ENCODE results near the gene RASL12.

RASL12 gene

DNA sequence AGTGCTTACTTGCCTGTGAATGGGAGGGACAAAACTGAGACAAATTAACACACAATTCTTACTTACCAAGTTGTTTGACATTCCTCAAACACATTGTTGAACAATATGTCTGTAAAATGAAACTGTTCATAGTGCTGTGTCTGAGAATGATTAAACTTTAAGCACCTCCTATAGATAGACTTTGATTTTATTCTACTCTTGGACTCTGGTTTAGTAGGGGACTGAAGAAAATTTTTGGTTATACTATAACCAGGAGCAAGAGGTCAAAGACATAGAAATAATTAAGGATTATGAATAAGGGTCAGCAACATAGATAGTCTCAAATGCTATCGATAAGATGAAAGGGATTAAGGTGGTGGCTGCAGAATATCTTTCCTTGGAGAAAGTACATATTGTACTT lies 30.5 kb downstream of the RASL12 start:
- TF ChIP-seq, protein P1, sequence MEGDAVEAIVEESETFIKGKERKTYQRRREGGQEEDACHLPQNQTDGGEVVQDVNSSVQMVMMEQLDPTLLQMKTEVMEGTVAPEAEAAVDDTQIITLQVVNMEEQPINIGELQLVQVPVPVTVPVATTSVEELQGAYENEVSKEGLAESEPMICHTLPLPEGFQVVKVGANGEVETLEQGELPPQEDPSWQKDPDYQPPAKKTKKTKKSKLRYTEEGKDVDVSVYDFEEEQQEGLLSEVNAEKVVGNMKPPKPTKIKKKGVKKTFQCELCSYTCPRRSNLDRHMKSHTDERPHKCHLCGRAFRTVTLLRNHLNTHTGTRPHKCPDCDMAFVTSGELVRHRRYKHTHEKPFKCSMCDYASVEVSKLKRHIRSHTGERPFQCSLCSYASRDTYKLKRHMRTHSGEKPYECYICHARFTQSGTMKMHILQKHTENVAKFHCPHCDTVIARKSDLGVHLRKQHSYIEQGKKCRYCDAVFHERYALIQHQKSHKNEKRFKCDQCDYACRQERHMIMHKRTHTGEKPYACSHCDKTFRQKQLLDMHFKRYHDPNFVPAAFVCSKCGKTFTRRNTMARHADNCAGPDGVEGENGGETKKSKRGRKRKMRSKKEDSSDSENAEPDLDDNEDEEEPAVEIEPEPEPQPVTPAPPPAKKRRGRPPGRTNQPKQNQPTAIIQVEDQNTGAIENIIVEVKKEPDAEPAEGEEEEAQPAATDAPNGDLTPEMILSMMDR (IDR thresholded peaks at IDR 0.05; ENCODE audit: insufficient read depth, missing control alignments) = no peak
- no peak for FAIRE-seq
- DNase-seq (ENCODE audit: insufficient read length, low spot score) = no peak

DNA sequence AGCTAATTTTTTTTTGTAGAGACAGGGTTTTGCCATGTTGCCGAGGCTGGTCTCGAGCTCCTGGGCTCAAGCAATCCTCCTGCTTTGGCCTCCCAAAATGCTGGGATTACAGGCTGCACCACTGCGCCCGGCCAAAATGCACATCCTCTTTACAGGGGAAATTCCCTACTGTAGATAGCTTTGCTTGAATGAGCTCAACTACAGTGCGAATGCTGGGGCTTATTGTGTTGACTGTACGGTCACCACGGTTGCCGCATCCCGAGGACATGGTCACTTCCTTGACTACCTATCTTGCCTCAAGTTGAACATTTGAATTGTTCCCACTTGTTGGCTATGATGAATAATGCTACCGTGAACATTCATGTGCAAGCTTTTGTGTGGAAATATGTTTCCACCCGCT lies 33.1 kb downstream of the RASL12 start:
- DNase-seq (ENCODE audit: insufficient read length, low spot score) (no peak), FAIRE-seq (no peak)
- TF ChIP-seq, protein P1 (IDR thresholded peaks at IDR 0.05; ENCODE audit: insufficient read depth, missing control alignments) = no peak

DNA sequence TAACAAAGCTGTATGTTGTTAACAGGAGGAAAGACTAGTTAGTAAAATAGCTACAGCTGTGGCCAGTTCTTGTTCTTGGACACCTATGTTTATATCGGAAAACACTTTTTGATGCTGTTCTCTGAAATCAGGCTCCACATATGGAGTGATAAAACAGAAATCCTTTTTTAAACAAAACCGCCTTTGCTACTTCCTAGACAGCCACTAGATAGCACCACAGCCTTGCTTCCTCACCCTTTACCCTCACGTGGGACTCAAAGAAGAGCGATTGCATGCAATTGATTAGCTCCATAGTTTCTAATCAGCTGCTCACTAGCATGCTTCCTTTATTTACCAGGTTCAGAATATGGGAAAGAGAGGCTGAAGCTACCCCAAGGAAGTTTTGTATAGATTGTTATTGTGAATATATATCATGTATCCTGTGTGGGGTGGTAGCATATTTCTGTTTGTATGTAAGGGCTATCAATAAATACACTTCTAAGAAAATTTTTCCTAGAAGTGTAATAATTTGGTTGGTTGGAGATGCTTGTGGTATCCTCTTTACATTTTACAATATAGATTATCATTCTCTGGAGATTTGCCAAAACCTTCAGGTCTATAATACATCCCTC lies 34.0 kb downstream of the RASL12 start:
- no peak for FAIRE-seq
- TF ChIP-seq, protein P1 (IDR thresholded peaks at IDR 0.05; ENCODE audit: insufficient read depth, missing control alignments) = peak; percentile 62
- no peak for DNase-seq (ENCODE audit: insufficient read length, low spot score)

DNA sequence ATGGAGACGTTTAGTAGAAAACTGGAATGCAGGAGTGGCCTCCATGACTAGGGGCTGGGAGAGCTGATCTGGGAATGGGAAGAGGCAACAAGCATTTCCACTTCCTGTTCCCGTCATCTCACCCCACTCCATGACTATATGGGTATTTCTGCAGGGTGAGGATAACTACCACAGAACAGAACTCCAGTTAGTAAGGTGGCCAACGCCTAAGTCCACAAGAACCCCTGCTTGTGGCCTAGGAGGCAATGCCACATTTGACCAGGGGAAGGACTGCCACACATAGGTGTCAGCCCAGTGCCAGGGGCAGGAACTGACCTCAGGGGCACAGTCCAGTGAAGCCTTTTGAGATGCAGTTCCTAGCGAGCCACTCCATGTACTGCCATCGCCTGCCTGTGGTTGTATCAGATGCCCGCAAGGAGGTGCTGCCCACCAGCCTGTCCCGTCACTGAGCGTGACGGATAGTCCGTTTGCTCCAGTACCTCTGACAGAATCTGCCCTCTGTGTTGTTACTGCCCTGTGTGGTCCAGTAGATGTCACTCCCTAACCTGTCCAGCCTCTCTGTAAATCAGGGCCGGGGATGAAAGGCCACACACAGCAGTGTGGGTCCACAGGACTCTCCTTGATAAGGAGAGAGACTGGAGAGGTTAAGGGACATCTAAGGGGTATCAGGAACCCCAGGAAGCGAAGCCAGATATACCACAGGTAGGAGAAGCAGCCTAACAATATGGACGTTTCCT lies 34.8 kb downstream of the RASL12 start:
- FAIRE-seq = no peak
- TF ChIP-seq, protein P1 (IDR thresholded peaks at IDR 0.05; ENCODE audit: insufficient read depth, missing control alignments) = peak; percentile 59
- DNase-seq (ENCODE audit: insufficient read length, low spot score) = no peak

- DNase-seq (ENCODE audit: insufficient read length, low spot score) = no peak
- TF ChIP-seq, protein P1 (IDR thresholded peaks at IDR 0.05; ENCODE audit: insufficient read depth, missing control alignments) = no peak
- FAIRE-seq = no peak
These were observed 38.0 kb downstream of the RASL12 start for GRCh38 chr15:65029736-65030208.

DNA sequence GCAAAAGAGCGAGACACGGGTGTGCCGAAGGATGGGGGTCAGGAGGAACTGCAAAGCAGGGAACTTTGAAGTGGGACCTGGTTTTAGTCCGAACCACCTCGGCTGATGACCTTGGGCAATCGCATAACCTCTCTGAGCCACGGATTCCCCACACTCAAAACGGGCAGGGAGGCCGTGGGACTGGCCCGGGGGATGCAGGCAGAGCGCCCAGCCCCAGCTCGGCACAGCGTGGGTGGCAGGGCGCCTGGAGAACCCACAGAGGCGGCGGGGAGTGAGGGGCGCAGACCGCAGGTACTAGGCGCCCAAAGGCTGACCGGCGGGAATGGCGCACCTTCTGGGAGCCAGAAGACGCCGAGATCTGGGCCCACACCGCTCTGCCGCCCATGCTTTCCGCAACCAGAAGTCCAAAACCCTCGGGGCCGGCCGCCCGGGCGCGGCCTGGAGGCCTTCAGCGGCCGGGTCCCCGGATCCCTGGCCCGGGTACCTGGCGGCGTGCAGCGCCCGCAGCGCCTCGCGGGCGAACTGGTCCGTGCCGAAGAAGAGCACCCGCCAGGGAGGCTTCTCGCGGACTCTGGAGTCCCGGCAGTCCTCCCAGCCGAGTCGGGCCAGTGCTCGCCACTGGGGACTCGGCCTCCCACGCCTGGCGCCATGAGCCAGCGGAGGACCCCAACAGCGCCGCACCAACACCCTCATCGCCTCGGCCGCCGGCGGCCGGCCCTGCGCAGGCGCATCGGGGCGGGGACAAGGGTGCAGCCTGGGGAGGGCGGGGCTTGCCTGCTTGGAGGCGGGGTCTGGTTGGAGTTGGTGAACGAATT lies 38.7 kb downstream of the RASL12 start, which contains the start of gene MTFMT:
MTFMT (minus strand) TSS at position 719 of the 815 bp plus-strand sequence; CDS start at position 693, 26 bp downstream.
- DNase-seq (ENCODE audit: insufficient read length, low spot score) (peak; percentile 97), FAIRE-seq (no peak)
- TF ChIP-seq, protein P1 (IDR thresholded peaks at IDR 0.05; ENCODE audit: insufficient read depth, missing control alignments) = no peak

All from D721Med (cell line).